Stomach (tissue), 9 donors: ENCODE measurements around the gene PALM3. TPM values are rescaled to one million over a fixed set of nuclear protein-coding genes. Genes with fewer than 3 reads are reported as not detected.
A peak's percentile ranks its signal among the peaks of the same experiment; 100 is the strongest.

Experiments used
- DNase-seq, 2 donors: peaks; one replicate each; pipeline versions ENCODE4 v3.0.0 to v3.0.0-alpha.2; 2013 to 2019
- H3K27ac ChIP-seq, 5 donors: fragments of 200-600 bp in 4 of 5; sonication (generic) in 4 of 5; one replicate each; pipeline ENCODE4 v1.5.1; 2013 to 2019; ENCODE audit warnings: mild to moderate bottlenecking in 1 of 5, moderate library complexity in 1 of 5
- H3K27me3 ChIP-seq, 3 donors: fragments of 200-600 bp; sonication (generic); one replicate each; pipeline ENCODE4 v1.5.1; 2017 to 2019; ENCODE audit warnings: mixed run types in 1 of 3
- H3K36me3 ChIP-seq, 4 donors: fragments of 200-600 bp; sonication (generic); 1 replicate in 3 of 4; 2 replicates in 1 of 4; pipeline ENCODE4 v1.5.1; 2016 to 2019
- H3K4me1 ChIP-seq, 4 donors: fragments of 200-600 bp; sonication (generic); one replicate each; pipeline ENCODE4 v1.5.1; 2016 to 2019
- H3K4me3 ChIP-seq, 4 donors: fragments of 200-600 bp; sonication (generic) in 3 of 4; one replicate each; pipeline ENCODE4 v1.5.1; 2016 to 2019; ENCODE audit warnings: mild to moderate bottlenecking in 1 of 4
- H3K9me3 ChIP-seq, 4 donors: fragments of 200-600 bp; sonication (generic); one replicate each; pipeline ENCODE4 v1.5.1; 2016 to 2019
- EP300 ChIP-seq: sonication (generic); formaldehyde crosslinking; IDR thresholded peaks from one replicate; pipeline ENCODE4 v1.6.1; 2017; ENCODE audit warnings: antibody characterized with exemption
- POLR2A ChIP-seq, 4 donors: fragments of 450-650 bp; IDR thresholded peaks; one replicate each; pipeline ENCODE4 v1.6.1; 2016; ENCODE audit warnings: antibody characterized with exemption in 4 of 4, control low read depth in 2 of 4, mild to moderate bottlenecking in 1 of 4, moderate library complexity in 1 of 4
- POLR2AphosphoS5 ChIP-seq, 3 donors: sonication (generic); formaldehyde crosslinking; IDR thresholded peaks; one replicate each; pipeline ENCODE4 v1.6.1; 2016; ENCODE audit warnings: antibody characterized with exemption in 3 of 3
- WGBS, 5 donors: extraction: QIAGEN DNeasy Blood & Tissue Kit in 3 of 5; methylation state at CpG; one replicate each; pipeline versions ENCODE4 v1.1.5 to v1.1.7; 2013 to 2018; 5-methylcytosine and 5-hydroxymethylcytosine counted together
- intact Hi-C: fragments of 100-400 bp; cut with DNase I; formaldehyde crosslinking; loops from one replicate; pipeline ENCODE4 v1.15.1; 2023; ENCODE audit warnings: low total_unique reads
- polyA plus RNA-seq, 3 donors: library from polyadenylated mRNA; stranded (reverse); fragments of 200-250 nt; gene quantifications; one replicate each; pipeline ENCODE4 v1.2.3, GENCODE V29; 2013
- total RNA-seq, 5 donors: library from RNA; depleted of rRNA; stranded (reverse); fragments of >200 nt; gene quantifications; one replicate each; pipeline versions ENCODE4 v1.1.0 to v1.2.3, GENCODE V29; 2014 to 2016
- TF ChIP-seq, protein P1 (sequence below), 7 experiments: fragments of 450-650 bp in 4 of 7; fragments of 200-600 bp in 3 of 7; sonication (generic) in 3 of 7; IDR thresholded peaks; one replicate each; pipeline ENCODE4 v1.5.1; 2016 to 2019; ENCODE audit warnings: antibody characterized with exemption in 7 of 7, control low read depth in 2 of 7, mild to moderate bottlenecking in 1 of 7
- donor health status: healthy with polysubstance abuse.
- donor health status: Bipolar disorder and iron deficiency.
- donor health status: healthy.

PALM3 gene
- total and polyA plus RNA-seq, 8 donors, result 4.2 to 141 (median 21.6) TPM

DNA sequence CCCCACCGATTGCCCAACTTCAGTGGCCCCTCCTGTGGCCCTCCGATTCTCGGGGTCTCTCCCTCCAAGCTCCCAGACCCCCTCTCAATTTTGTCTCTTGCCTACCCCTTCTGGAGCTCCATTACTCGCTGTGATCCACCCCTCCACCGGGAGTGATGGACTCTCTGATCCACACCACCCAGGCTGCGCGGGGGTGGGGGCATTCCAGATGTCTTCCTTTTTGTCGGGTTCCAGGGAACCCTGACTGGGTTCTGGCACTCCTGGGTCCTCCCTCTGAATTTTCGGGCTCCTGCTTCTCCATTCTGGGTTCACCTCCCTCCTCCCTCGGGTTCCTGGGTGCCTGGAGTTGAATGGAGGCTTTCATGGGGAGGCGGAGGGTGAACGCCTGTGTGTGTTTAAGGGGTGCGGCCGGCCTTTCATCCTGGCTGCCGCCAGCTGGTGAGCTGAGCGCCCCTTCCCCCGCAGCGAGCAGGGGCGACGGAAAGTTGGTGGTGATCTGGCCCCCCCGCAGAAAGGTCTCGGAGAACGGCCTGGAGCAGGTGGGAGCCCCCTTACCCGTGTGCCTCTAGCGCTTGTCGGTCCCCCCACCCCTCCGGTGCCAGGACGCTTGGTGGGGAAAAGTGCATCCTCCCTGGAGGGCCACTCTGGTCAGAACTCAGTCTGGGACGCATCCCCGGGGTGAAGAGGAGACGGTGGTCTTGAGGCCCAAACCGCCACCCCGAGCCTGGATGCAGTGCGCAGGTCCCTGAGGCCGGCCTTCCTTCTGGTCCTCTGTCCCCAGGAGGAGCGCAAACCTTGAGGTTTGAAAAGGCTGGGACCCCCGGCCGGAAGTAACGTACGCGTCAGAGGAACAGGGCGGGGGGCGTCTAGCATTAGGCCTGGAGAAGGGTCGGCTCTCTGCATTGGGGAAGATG is 12.3 kb upstream of the PALM3 start:
- Histone ChIP-seq H3K4me1 (peaks cover 34 to 54% (median 43%) of the 10 kb centered on the region in 4 donors), H3K36me3 (no peaks in the 10 kb centered on the region), H3K27ac (peak overlapping the region; percentile 89 to 99 (median 92)), H3K9me3 (no peaks in the 10 kb centered on the region), H3K27me3 (no peaks in the 10 kb centered on the region), H3K4me3 (peak overlapping the region; percentile 61 to 77 (median 75))
- intact Hi-C loops, result no loop called here
- 1 to 4% (median 2%) methylated on average over 24 to 44 of the region's 44 CpGs for WGBS, 5 donors
- DNase-seq, result peak; percentile 66 to 87
- TF ChIP-seq POLR2A (IDR thresholded peaks at IDR 0.05) (no peak), POLR2AphosphoS5 (IDR thresholded peaks at IDR 0.05) (no peak), EP300 (no peak)
- TF ChIP-seq, protein P1, sequence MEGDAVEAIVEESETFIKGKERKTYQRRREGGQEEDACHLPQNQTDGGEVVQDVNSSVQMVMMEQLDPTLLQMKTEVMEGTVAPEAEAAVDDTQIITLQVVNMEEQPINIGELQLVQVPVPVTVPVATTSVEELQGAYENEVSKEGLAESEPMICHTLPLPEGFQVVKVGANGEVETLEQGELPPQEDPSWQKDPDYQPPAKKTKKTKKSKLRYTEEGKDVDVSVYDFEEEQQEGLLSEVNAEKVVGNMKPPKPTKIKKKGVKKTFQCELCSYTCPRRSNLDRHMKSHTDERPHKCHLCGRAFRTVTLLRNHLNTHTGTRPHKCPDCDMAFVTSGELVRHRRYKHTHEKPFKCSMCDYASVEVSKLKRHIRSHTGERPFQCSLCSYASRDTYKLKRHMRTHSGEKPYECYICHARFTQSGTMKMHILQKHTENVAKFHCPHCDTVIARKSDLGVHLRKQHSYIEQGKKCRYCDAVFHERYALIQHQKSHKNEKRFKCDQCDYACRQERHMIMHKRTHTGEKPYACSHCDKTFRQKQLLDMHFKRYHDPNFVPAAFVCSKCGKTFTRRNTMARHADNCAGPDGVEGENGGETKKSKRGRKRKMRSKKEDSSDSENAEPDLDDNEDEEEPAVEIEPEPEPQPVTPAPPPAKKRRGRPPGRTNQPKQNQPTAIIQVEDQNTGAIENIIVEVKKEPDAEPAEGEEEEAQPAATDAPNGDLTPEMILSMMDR (IDR thresholded peaks at IDR 0.05), result no peak

- TF ChIP-seq, protein P1 (IDR thresholded peaks at IDR 0.05), result peak in 1 of 7 experiments; percentile 86
- TF ChIP-seq POLR2AphosphoS5 (IDR thresholded peaks at IDR 0.05), result peak; percentile 15 to 77 (median 58)
- no peak for TF ChIP-seq EP300
- TF ChIP-seq POLR2A (IDR thresholded peaks at IDR 0.05), result no peak
- intact Hi-C loops, result no loop called here
- no peaks in the 10 kb centered on the region for H3K27me3 ChIP-seq
- H3K4me1 ChIP-seq, result peaks cover 34 to 54% (median 43%) of the 10 kb centered on the region in 4 donors
- no peaks in the 10 kb centered on the region for H3K36me3 ChIP-seq
- peak overlapping the region; percentile 89 to 99 (median 92) for H3K27ac ChIP-seq
- H3K4me3 ChIP-seq, result peak overlapping the region; percentile 61 to 77 (median 75)
- H3K9me3 ChIP-seq, result no peaks in the 10 kb centered on the region
- peak; percentile 81 to 93 for DNase-seq
- WGBS, 5 donors, result 0 to 1% (median 0%) methylated on average over 2 to 106 of the region's 106 CpGs
These were observed 11.5 kb upstream of the PALM3 start for GRCh38 chr19:14073261-14073924.

DNA sequence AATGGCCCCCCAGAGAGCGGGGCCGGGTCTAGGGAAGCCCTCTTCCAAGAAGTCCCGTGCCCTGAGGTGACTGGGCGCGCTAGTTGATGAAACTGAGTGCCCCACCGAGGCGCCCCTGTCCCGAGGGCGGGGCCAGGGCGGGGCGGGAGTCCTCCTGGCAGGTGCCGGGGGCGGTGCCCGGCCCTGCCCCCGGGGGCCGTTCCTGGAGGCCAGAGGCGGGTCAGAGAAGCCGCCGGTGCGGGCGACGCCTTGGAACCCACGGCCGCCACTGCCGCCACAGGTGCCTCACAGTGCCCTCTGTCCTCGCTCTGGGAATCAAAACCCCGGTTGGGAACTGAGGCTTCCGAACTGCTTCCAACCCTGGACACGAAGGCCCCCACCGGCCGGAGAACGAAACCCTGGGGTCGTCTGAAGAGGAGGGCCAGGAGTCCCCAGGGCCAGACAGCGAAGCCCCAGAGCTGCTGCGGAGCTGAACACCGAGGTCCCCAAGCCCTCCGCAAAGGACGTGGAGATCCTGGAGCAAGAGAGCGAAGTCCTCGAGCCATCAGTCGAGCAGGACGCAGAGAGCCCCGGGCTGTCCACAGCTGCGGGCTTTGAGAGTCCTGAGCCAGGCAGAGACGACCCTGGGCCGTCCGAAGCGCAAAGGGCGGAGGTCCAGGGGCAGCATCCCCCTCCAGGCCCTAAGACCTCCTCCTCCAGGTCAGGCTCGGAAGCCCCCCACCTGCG is 10.8 kb upstream of the PALM3 start, which contains the start of gene MISP3:
MISP3 (plus strand) TSS at position 252 of the 726 bp plus-strand sequence. CDS start 524 bp downstream, outside the sequence.
- Histone ChIP-seq H3K4me3 (peak within 1 kb of the TSS; percentile 61 to 77 (median 75)), H3K4me1 (peaks cover 34 to 49% (median 43%) of the 10 kb centered on the region in 4 donors), H3K27ac (peak within 1 kb of the TSS; percentile 89 to 99 (median 92)), H3K27me3 (no peaks in the 10 kb centered on the region), H3K9me3 (no peaks in the 10 kb centered on the region), H3K36me3 (no peaks in the 10 kb centered on the region)
- peak; percentile 90 for DNase-seq
- no peak for TF ChIP-seq EP300
- peak in 1 of 4 donors; percentile 19 for TF ChIP-seq POLR2A (IDR thresholded peaks at IDR 0.05)
- TF ChIP-seq POLR2AphosphoS5 (IDR thresholded peaks at IDR 0.05), result peak in 2 of 3 donors; percentile 31 to 69
- TF ChIP-seq, protein P1 (IDR thresholded peaks at IDR 0.05), result no peak
- intact Hi-C loops, result no loop called here
- WGBS, 5 donors, result 0 to 2% (median 1%) methylated on average over 11 to 51 of the region's 51 CpGs
